ENCODE measurements around the gene NPR1.
"Not testable (repeated sequence)": the region's sequence is repeated elsewhere in the genome, so short reads cannot be mapped to it uniquely, and the experiment has no call there.

NPR1 gene

GRCh38 chr1:153698020-153698922, 19.8 kb downstream of the NPR1 start:
- DNase-seq (ENCODE audit: low read depth) = peak; percentile 83
- TF ChIP-seq, protein P1, sequence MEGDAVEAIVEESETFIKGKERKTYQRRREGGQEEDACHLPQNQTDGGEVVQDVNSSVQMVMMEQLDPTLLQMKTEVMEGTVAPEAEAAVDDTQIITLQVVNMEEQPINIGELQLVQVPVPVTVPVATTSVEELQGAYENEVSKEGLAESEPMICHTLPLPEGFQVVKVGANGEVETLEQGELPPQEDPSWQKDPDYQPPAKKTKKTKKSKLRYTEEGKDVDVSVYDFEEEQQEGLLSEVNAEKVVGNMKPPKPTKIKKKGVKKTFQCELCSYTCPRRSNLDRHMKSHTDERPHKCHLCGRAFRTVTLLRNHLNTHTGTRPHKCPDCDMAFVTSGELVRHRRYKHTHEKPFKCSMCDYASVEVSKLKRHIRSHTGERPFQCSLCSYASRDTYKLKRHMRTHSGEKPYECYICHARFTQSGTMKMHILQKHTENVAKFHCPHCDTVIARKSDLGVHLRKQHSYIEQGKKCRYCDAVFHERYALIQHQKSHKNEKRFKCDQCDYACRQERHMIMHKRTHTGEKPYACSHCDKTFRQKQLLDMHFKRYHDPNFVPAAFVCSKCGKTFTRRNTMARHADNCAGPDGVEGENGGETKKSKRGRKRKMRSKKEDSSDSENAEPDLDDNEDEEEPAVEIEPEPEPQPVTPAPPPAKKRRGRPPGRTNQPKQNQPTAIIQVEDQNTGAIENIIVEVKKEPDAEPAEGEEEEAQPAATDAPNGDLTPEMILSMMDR (conservative IDR thresholded peaks at IDR 0.05; ENCODE audit: control insufficient read depth, insufficient read depth, low read depth, low read length) = no peak
- no peak overlapping the region for H3K4me3 ChIP-seq (ENCODE audit: control insufficient read depth, low read depth, low read length)

GRCh38 chr1:153698923-153699714, 20.6 kb downstream of the NPR1 start:
- peak; percentile 86 for DNase-seq (ENCODE audit: low read depth)
- TF ChIP-seq, protein P1 (conservative IDR thresholded peaks at IDR 0.05; ENCODE audit: control insufficient read depth, insufficient read depth, low read depth, low read length) = no peak
- H3K4me3 ChIP-seq (ENCODE audit: control insufficient read depth, low read depth, low read length) = no peak overlapping the region

DNA sequence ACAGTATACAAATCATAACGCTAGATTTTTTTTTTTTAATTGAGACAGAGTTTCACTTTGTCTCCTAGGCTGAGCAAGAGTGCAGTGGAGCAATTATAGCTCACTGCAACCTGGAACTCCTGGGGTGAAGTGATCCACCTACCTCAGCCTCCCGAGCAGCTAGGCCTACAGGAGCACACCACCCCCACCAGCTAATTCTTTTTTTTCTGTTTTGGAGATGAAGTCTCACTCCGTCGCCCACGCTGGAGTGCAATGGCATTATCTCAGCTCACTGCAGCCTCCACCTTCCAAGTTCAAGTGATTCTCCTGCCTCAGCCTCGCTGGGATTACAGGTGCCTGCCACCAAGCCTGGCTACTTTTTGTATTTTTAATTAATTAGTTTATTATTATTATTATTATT, 21.3 kb downstream of the NPR1 start:
- H3K4me3 ChIP-seq (ENCODE audit: control insufficient read depth, low read depth, low read length) = no peak overlapping the region
- TF ChIP-seq, protein P1 (conservative IDR thresholded peaks at IDR 0.05; ENCODE audit: control insufficient read depth, insufficient read depth, low read depth, low read length) = no peak
- DNase-seq (ENCODE audit: low read depth) = no peak

GRCh38 chr1:153705484-153705883, 27.0 kb downstream of the NPR1 start:
- TF ChIP-seq, protein P1 (conservative IDR thresholded peaks at IDR 0.05; ENCODE audit: control insufficient read depth, insufficient read depth, low read depth, low read length) = no peak

GRCh38 chr1:153711026-153711425, 32.5 kb downstream of the NPR1 start:
- no peak overlapping the region for H3K4me3 ChIP-seq (ENCODE audit: control insufficient read depth, low read depth, low read length)
- TF ChIP-seq, protein P1 (conservative IDR thresholded peaks at IDR 0.05; ENCODE audit: control insufficient read depth, insufficient read depth, low read depth, low read length) = no peak
- DNase-seq (ENCODE audit: low read depth) = no peak

More at GRCh38 chr1:153705484-153705883, 27.0 kb downstream of the NPR1 start:
- no peak for DNase-seq (ENCODE audit: low read depth)
- H3K4me3 ChIP-seq (ENCODE audit: control insufficient read depth, low read depth, low read length) = no peak overlapping the region

GRCh38 chr1:153716211-153716610, 37.7 kb downstream of the NPR1 start:
- H3K4me3 ChIP-seq (ENCODE audit: control insufficient read depth, low read depth, low read length); DNase-seq (ENCODE audit: low read depth): not testable (repeated sequence)

GRCh38 chr1:153717330-153717729, 38.8 kb downstream of the NPR1 start:
- TF ChIP-seq, protein P1 (conservative IDR thresholded peaks at IDR 0.05; ENCODE audit: control insufficient read depth, insufficient read depth, low read depth, low read length) = no peak
- no peak overlapping the region for H3K4me3 ChIP-seq (ENCODE audit: control insufficient read depth, low read depth, low read length)
- no peak for DNase-seq (ENCODE audit: low read depth)

Measured in fibroblast of mammary gland (primary cell).